GM23338 (cell line): Measurements from ENCODE around the gene CRACR2A. TPM values are rescaled to one million over a fixed set of nuclear protein-coding genes. Genes with fewer than 3 reads are reported as not detected.

Source experiments
- ATAC-seq: fragments of 200-7000 bp; cut with Tn5 transposase; 3 replicates; pipeline ENCODE4 v1.9.1; 2020
- DNase-seq: peaks from one replicate; pipeline ENCODE4 v3.0.0-alpha.2; 2015; ENCODE audit warnings: low spot score
- H2AFZ ChIP-seq: fragments of 200-600 bp; sonication (generic); 2 replicates; pipeline ENCODE4 v1.8.0; 2016; ENCODE audit warnings: antibody characterized with exemption, mild to moderate bottlenecking, moderate library complexity
- H3F3A ChIP-seq: fragments of 200-600 bp; sonication (generic); replicated peaks from 2 replicates; pipeline ENCODE4 v1.8.0; 2017; ENCODE audit warnings: antibody characterized with exemption, mixed run types, low read depth
- H3K27ac ChIP-seq: fragments of 200-600 bp; sonication (generic); 2 replicates; pipeline ENCODE4 v1.6.1; 2016; ENCODE audit warnings: low read depth
- H3K27me3 ChIP-seq: fragments of 200-600 bp; sonication (generic); 2 replicates; pipeline ENCODE4 v1.8.0; 2016; ENCODE audit warnings: mild to moderate bottlenecking, mixed run types, moderate library complexity; ENCODE audit not compliant: insufficient read depth
- H3K36me3 ChIP-seq: fragments of 200-600 bp; sonication (generic); 2 replicates; pipeline ENCODE4 v1.8.0; 2016; ENCODE audit warnings: mild to moderate bottlenecking; ENCODE audit not compliant: insufficient read depth
- H3K4me1 ChIP-seq: fragments of 200-600 bp; sonication (generic); 2 replicates; pipeline ENCODE4 v1.8.0; 2016; ENCODE audit warnings: mild to moderate bottlenecking, moderate library complexity; ENCODE audit not compliant: insufficient read depth
- H3K4me2 ChIP-seq: fragments of 200-600 bp; sonication (generic); 2 replicates; pipeline ENCODE4 v1.7.1; 2017; ENCODE audit warnings: mixed run types
- H3K4me3 ChIP-seq: fragments of 200-600 bp; sonication (generic); 2 replicates; pipeline ENCODE4 v1.6.1; 2016; ENCODE audit warnings: mixed run types
- H3K79me2 ChIP-seq: fragments of 200-600 bp; sonication (generic); replicated peaks from 2 replicates; pipeline ENCODE4 v1.8.0; 2017; ENCODE audit warnings: mild to moderate bottlenecking; ENCODE audit not compliant: insufficient read depth
- H3K9me2 ChIP-seq: fragments of 200-600 bp; sonication (generic); 2 replicates; pipeline ENCODE4 v1.8.0; 2017; ENCODE audit not compliant: insufficient read depth
- H4K20me1 ChIP-seq: fragments of 200-600 bp; sonication (generic); replicated peaks from 2 replicates; pipeline ENCODE4 v1.8.0; 2017; ENCODE audit warnings: mild to moderate bottlenecking; ENCODE audit not compliant: insufficient read depth
- H3K27ac Mint-ChIP-seq: 2 replicates; pipeline ENCODE4 v1.8.0; 2020; ENCODE audit warnings: inconsistent platforms, mild to moderate bottlenecking, moderate library complexity, mixed read lengths
- H3K27me3 Mint-ChIP-seq: 3 replicates; pipeline ENCODE4 v1.8.0; 2022; ENCODE audit warnings: low read depth, mild to moderate bottlenecking, moderate library complexity, mixed read lengths, inconsistent platforms; ENCODE audit not compliant: insufficient read depth, poor library complexity
- H3K36me3 Mint-ChIP-seq: 3 replicates; pipeline ENCODE4 v1.8.0; 2021; ENCODE audit warnings: low read depth, mild to moderate bottlenecking, inconsistent platforms, moderate library complexity, mixed read lengths
- H3K4me1 Mint-ChIP-seq: 3 replicates; pipeline ENCODE4 v1.8.0; 2020; ENCODE audit warnings: mild to moderate bottlenecking, inconsistent platforms, mixed read lengths
- H3K4me3 Mint-ChIP-seq: 3 replicates; pipeline ENCODE4 v1.8.0; 2021; ENCODE audit warnings: moderate library complexity, mild to moderate bottlenecking, inconsistent platforms, mixed read lengths
- H3K9me3 Mint-ChIP-seq: 3 replicates; pipeline ENCODE4 v1.8.0; 2020; ENCODE audit warnings: moderate library complexity, mild to moderate bottlenecking, inconsistent platforms, mixed read lengths
- EZH2 ChIP-seq: fragments of 200-600 bp; sonication (generic); IDR thresholded peaks from one replicate; pipeline ENCODE4 v1.8.0; 2017; ENCODE audit warnings: antibody characterized with exemption, mild to moderate bottlenecking, low read depth; ENCODE audit not compliant: unreplicated experiment
- JUNB ChIP-seq: IDR thresholded peaks from one replicate; pipeline ENCODE4 v1.6.1; 2016; ENCODE audit warnings: antibody characterized with exemption; ENCODE audit not compliant: unreplicated experiment
- POLR2AphosphoS5 ChIP-seq: IDR thresholded peaks from 2 replicates; pipeline ENCODE4 v1.6.1; 2016; ENCODE audit warnings: antibody characterized with exemption, low read depth
- ZNF114 ChIP-seq: fragments of 250-450 bp; sonication (Bioruptor Pico); IDR thresholded peaks from 2 replicates; pipeline ENCODE4 v1.5.0; 2020; ENCODE audit warnings: mild to moderate bottlenecking, moderate library complexity
- polyA plus RNA-seq: library from polyadenylated mRNA; unstranded; fragments of >200 nt; fragmentation: Nextera tagmentation; extraction: Ambion mirVana; gene quantifications from 2 replicates; pipeline ENCODE4 v1.2.1, GENCODE V29; 2016
- total RNA-seq: library from RNA; depleted of rRNA; stranded (reverse); fragments of >200 nt; shearing (Covaris generic); gene quantifications from 2 replicates; pipeline ENCODE4 v1.2.3, GENCODE V29; 2014
- TF ChIP-seq, protein P1 (sequence below), 2 experiments: fragments of 200-600 bp in 1 of 2; sonication (generic) in 1 of 2; conservative IDR thresholded peaks; 2 replicates each; pipeline versions ENCODE4 v1.5.1 to v1.6.1; 2016 to 2017; ENCODE audit warnings: antibody characterized with exemption in 2 of 2, low read depth in 2 of 2, mild to moderate bottlenecking in 2 of 2, moderate library complexity in 1 of 2
- TF ChIP-seq, protein P2 (sequence below): IDR thresholded peaks from 2 replicates; pipeline ENCODE4 v1.6.1; 2016; ENCODE audit warnings: antibody characterized with exemption
- TF ChIP-seq, protein P3 (sequence below): fragments of 250-450 bp; sonication (Bioruptor Pico); IDR thresholded peaks from 2 replicates; pipeline ENCODE4 v1.5.0; 2020; ENCODE audit warnings: mild to moderate bottlenecking, moderate library complexity

CRACR2A gene
- total and polyA plus RNA-seq, 2 experiments from 2014 or later = 1.5 to 3.0 TPM

DNA sequence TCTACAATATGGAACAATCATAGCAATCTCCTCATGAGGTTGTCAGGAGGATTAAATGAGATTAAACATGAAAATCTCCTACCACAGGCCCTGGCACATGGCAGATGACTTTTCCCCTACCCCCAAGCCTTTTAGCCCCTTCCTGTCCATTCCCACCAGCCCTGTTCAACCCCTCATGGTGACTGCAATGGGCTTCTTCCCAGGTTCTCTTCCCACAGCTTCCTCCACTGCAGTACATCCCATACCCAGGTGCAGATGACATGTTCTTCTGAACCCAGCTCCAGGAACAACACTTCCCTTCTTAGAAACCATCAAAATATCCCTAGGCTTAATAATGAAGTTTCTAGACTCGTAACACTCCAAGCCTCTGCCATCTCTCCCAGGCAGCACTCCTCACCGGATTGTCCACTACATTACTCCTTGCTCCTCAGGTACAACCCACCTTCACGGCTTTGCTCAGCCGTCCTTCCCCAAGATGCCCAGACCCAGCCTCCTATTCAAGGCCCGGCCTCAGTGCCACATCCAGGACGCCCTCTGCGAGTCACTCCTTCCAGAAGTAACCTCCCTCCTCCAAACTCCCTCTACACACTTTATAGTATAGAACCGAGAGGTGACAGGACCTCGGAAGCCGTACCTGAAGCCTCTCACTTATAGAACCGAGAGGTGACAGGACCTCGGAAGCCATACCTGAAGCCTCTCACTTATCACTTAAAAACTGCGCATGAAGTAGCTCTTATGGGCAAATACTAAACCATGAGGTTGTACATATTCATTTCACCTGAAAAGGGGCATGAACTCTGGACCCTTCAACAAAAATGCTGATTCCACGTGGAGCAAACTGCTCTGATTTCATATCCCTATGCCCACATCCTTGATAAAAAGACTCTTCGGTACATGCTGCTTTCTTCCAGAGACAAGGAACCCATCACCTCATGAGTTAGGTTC is 1.5 kb downstream of the CRACR2A start:
- no peak overlapping the region for H3K27ac Mint-ChIP-seq
- Histone ChIP-seq H3K36me3 (no peaks in the 10 kb centered on the region), H3K4me1 (peaks cover 5% of the 10 kb centered on the region), H3K4me3 (no peak overlapping the region), H3K79me2 (no peaks in the 10 kb centered on the region), H3F3A (0 out of 2 replicates have a peak, but pooled peaks cover 2% of the 10 kb centered on the region), H3K9me2 (peaks cover 4% of the 10 kb centered on the region; the same call in 1 of the 2 replicates), H3K4me2 (no peak overlapping the region), H3K27me3 (peaks cover 9% of the 10 kb centered on the region; the same call in 1 of the 2 replicates), H4K20me1 (no peaks in the 10 kb centered on the region), H2AFZ (no peak overlapping the region), H3K27ac (no peak overlapping the region)
- H3K4me1 Mint-ChIP-seq = peaks cover 10% of the 10 kb centered on the region
- H3K36me3 Mint-ChIP-seq = no peaks in the 10 kb centered on the region
- H3K4me3 Mint-ChIP-seq = no peak overlapping the region
- no peak for ATAC-seq
- no peaks in the 10 kb centered on the region; the same call in 2 of the 3 replicates for H3K9me3 Mint-ChIP-seq
- DNase-seq = no peak
- H3K27me3 Mint-ChIP-seq = peaks cover 20% of the 10 kb centered on the region
- TF ChIP-seq EZH2 (no peak), POLR2AphosphoS5 (no peak), JUNB (no peak), ZNF114 (CRISPR knock-in tag) (no peak)
- TF ChIP-seq, protein P1, sequence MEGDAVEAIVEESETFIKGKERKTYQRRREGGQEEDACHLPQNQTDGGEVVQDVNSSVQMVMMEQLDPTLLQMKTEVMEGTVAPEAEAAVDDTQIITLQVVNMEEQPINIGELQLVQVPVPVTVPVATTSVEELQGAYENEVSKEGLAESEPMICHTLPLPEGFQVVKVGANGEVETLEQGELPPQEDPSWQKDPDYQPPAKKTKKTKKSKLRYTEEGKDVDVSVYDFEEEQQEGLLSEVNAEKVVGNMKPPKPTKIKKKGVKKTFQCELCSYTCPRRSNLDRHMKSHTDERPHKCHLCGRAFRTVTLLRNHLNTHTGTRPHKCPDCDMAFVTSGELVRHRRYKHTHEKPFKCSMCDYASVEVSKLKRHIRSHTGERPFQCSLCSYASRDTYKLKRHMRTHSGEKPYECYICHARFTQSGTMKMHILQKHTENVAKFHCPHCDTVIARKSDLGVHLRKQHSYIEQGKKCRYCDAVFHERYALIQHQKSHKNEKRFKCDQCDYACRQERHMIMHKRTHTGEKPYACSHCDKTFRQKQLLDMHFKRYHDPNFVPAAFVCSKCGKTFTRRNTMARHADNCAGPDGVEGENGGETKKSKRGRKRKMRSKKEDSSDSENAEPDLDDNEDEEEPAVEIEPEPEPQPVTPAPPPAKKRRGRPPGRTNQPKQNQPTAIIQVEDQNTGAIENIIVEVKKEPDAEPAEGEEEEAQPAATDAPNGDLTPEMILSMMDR (conservative IDR thresholded peaks at IDR 0.05; ENCODE audit: low read depth in 2 of 2) = no peak
- TF ChIP-seq, protein P2, sequence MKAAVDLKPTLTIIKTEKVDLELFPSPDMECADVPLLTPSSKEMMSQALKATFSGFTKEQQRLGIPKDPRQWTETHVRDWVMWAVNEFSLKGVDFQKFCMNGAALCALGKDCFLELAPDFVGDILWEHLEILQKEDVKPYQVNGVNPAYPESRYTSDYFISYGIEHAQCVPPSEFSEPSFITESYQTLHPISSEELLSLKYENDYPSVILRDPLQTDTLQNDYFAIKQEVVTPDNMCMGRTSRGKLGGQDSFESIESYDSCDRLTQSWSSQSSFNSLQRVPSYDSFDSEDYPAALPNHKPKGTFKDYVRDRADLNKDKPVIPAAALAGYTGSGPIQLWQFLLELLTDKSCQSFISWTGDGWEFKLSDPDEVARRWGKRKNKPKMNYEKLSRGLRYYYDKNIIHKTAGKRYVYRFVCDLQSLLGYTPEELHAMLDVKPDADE = no peak
- TF ChIP-seq, protein P3, sequence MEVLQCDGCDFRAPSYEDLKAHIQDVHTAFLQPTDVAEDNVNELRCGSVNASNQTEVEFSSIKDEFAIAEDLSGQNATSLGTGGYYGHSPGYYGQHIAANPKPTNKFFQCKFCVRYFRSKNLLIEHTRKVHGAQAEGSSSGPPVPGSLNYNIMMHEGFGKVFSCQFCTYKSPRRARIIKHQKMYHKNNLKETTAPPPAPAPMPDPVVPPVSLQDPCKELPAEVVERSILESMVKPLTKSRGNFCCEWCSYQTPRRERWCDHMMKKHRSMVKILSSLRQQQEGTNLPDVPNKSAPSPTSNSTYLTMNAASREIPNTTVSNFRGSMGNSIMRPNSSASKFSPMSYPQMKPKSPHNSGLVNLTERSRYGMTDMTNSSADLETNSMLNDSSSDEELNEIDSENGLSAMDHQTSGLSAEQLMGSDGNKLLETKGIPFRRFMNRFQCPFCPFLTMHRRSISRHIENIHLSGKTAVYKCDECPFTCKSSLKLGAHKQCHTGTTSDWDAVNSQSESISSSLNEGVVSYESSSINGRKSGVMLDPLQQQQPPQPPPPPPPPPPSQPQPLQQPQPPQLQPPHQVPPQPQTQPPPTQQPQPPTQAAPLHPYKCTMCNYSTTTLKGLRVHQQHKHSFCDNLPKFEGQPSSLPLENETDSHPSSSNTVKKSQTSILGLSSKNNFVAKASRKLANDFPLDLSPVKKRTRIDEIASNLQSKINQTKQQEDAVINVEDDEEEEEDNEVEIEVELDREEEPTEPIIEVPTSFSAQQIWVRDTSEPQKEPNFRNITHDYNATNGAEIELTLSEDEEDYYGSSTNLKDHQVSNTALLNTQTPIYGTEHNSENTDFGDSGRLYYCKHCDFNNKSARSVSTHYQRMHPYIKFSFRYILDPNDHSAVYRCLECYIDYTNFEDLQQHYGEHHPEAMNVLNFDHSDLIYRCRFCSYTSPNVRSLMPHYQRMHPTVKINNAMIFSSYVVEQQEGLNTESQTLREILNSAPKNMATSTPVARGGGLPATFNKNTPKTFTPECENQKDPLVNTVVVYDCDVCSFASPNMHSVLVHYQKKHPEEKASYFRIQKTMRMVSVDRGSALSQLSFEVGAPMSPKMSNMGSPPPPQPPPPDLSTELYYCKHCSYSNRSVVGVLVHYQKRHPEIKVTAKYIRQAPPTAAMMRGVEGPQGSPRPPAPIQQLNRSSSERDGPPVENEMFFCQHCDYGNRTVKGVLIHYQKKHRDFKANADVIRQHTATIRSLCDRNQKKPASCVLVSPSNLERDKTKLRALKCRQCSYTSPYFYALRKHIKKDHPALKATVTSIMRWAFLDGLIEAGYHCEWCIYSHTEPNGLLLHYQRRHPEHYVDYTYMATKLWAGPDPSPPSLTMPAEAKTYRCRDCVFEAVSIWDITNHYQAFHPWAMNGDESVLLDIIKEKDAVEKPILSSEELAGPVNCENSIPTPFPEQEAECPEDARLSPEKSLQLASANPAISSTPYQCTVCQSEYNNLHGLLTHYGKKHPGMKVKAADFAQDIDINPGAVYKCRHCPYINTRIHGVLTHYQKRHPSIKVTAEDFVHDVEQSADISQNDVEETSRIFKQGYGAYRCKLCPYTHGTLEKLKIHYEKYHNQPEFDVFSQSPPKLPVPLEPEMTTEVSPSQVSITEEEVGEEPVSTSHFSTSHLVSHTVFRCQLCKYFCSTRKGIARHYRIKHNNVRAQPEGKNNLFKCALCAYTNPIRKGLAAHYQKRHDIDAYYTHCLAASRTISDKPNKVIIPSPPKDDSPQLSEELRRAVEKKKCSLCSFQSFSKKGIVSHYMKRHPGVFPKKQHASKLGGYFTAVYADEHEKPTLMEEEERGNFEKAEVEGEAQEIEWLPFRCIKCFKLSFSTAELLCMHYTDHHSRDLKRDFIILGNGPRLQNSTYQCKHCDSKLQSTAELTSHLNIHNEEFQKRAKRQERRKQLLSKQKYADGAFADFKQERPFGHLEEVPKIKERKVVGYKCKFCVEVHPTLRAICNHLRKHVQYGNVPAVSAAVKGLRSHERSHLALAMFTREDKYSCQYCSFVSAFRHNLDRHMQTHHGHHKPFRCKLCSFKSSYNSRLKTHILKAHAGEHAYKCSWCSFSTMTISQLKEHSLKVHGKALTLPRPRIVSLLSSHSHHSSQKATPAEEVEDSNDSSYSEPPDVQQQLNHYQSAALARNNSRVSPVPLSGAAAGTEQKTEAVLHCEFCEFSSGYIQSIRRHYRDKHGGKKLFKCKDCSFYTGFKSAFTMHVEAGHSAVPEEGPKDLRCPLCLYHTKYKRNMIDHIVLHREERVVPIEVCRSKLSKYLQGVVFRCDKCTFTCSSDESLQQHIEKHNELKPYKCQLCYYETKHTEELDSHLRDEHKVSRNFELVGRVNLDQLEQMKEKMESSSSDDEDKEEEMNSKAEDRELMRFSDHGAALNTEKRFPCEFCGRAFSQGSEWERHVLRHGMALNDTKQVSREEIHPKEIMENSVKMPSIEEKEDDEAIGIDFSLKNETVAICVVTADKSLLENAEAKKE (CRISPR knock-in tag) = no peak
